ENCODE measurements around the gene SHC1.
A peak's percentile ranks its signal among the peaks of the same experiment; 100 is the strongest.

The SHC1 gene

DNA sequence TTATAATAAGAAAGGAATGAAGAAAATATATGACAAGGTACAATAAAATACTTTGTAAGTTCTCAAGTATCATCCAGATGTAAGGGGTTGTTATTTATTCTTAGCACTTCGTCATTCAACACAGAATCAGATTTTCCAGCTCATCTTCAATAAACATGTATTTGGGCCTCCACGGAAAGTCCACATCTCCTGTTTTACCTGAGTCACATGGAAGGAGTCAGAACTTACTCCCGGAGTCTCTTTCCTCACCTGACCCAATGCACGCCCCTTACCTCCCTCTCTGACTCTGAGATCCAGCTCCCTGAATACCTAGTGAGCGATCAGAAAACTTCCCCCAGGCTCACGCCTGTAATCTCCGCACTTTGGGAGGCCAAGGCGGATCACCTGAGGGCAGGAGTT is 32.6 kb downstream of the SHC1 start:
- no peak for DNase-seq (ENCODE audit: low read depth in 2 of 2)

DNA sequence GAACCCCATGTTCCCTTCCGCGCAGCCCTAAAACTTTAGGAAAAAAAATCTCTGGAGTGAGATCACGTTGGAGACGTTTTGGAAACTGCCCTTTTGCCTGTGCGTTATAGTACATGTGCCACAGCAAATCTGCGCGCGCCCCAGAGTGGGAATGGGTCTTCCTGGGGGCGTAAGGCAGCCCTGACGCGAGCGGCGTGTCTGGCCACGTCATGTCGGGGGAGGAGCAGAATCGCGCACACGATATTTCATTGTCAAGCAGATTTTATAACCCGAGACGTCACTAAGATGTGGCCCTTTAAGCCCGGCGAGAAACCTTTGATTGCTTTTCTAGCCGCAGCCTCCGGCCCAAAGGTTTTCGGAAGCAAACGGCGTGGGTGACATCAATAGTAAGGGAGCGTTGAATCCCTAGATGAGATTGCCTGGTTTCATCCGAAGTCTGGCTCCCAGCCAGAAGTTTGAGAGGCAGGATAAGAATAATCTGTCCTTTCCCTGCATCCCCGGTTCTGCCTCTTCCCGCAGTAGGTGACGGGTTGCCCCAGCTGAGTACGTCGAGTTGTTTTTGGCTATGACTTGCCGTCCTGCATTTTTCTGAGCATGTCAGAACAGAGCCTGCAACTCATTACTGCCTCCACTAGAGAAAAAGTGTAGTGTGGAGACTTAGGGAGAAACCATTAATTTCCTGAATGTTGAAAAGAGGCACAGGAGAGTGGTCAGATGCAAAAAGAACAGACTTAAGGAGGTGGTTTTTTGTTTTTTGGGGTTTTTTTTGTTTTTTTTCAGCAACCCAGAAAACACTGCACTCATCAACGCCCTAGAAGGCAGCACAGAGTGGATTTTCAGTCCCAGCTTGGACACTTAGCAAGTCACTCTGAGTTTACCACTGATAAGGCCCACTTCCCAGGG is 33.2 kb downstream of the SHC1 start:
- DNase-seq (ENCODE audit: low read depth in 2 of 2): peak; percentile 57 to 63

DNA sequence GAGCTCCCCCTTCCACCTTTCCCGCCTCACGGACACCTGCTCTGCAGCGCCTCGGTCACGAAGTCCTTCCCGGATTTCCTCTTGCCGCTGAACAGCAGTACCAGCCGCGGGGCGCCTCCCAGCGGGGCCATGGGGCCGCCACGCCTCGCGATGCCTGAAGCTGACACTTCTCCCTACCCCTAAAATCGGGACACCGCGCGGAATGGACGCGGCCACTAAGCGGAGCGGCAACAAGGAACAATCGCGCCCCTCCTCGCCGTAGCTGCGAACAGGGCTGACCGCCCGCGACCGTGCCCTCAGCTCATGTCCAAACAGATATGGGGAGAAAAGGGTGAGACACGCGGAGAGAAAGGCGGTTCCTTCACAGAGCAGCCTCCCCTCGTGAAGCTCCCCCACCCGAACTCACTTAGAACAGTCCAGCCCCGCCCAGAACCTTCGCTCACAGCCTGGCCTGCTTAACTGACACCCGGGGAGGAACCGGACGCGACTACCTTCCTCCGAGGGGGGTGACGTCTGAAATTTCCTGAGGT is 33.9 kb downstream of the SHC1 start, which contains the start of gene PMVK:
Gene PMVK (minus strand): TSS at position 165 of the 530 bp plus-strand sequence. CDS start 34 bp downstream, at position 131.
- DNase-seq (ENCODE audit: low read depth in 2 of 2): peak; percentile 84 to 91

DNA sequence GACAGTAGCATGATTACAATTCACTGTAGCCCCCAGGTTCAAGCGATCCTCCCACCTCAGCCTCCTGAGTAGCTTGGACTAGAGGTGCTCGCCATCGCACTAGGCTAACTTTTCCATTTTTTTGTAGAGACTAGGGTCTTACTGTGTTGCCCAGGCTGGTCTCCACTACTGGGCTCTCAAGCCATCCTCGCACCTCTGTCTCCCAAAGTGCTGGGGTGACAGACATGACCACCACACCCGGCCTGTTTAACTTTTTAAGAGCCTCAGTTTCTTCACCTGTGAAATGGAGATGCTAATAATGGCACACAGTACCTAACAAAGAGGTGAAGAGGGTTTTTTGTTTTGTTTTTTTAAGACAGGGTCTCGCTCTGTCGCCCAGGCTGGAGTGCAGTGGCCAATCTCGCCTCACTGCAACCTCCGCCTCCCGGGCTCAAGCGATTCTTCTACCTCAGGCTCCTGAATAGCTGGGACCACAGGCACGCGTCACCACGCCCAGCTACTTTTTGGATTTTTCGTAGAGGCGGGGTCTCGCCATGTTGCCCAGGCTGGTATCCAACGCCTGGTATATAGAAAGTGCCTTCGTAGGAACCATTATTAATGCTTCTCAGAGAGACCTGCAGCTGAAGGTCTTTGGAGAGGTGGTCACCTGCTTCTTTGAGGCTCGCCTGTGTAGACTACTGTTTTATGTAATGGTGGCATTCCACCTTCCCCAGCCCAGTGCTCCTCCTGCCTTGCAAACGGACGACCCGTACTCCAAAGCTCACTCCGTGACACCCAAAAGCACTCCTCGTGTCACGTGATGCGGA is 34.6 kb downstream of the SHC1 start:
- no peak for DNase-seq (ENCODE audit: low read depth in 2 of 2)

DNA sequence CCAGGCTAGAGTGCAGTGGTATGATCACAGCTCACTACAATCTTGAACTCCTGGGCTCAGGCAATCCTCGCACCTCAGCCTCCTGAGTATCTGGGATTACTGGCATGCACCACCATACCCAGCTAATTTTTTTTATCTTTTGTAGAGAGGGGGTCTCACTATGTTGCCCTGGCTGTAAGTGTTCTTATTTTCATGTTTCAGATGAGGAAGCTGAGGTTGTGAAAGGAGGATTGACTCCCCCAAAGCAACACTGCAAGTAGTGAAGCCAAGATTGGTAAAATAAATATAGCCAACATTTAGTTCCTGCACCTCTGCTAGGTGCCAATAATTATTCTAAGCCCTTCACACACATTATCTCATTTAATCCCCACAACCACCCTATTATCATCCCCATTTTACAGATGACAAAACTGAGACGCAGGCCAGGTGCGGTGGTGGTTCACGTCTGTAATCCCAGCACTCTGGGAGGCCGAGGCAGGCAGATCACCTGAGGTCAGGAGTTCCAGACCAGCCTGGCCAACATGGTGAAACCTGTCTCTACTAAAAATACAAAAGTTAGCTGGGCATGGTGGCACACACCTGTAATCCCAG is 36.1 kb downstream of the SHC1 start:
- no peak for DNase-seq (ENCODE audit: low read depth in 2 of 2)

DNA sequence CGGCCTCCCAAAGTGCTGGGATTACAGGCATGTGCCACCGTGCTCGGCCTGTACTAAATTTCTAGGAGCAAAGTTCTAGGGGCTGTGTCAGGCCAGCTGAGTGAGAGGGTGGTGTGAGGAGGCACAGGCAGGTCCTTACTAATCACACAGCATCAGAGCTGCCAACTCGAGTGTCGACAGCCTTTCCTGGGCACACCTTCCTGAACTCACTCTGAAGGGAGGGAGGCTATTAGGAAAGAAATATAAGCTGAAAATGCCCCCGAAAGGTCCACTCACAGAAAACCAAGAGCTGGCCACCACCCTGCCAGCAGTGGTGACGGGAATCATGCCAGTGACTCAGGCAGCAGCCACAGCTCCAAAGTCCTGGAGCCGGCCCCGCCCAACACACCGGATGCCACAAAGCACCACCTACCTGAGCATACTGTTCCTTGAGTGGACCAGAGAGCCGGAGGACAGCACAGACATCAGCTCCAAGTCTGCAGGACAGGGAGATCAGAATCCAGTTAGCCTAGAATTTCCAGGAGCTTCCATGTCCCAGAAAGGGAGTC is 38.5 kb downstream of the SHC1 start:
- DNase-seq (ENCODE audit: low read depth in 2 of 2): no peak

DNA sequence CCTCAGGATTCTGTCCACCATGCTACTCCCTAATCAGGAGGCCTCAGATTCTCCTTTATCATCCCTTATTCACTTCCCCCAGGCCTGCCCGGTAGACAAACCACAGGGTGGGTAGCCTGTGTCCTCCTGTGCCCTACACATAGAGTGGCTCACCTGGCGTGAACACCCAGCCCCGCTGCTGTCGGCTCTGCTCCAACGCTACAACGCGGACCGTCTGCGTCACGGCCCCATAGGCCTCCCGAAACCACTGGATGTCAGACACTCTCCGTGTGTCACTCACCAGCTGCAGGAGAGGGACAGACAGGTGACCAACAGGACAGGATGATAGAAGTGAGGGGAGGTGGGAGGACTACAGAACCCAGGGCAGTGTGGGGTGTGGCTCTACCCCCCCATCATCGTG is 44.3 kb downstream of the SHC1 start:
- no peak for DNase-seq (ENCODE audit: low read depth in 2 of 2)

DNA sequence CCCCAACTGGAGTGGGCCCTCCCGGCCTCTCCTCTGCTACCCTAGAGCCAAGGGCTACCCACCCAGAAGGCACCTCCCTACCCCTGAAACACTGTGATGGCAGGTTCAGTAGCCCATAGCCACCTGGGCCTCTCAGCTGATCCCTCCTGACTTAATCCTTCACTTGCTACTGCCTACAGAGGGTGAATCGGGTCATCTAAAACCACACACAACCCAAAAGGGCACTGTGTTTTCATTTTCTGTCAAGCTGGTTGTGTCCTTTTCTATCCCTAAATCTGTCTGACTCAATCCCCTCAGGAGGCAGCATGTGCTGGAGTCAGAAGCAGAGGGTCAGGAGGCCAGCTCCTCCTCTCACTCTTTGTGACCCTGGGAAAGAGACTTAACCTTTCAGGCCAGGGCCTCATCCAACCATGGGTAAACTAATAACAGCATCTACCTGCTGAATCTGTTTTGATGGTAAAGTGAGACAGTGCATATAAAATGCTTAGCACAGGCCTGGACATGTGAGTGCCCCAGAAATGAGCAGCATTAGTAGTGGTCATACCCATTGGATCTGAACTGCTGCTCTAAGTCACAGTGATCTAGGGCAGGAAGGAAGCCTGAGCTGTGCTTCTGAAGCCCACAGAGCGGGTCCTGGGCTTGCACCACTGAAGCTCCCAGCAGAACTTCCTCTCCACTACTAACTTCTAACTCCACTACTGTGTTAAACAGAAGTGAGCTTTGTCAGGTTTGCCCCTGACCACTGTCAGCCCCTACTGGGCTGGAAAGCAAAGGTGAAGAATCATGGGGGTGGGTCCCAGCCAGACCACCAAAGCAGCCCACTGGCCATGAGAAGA is 45.0 kb downstream of the SHC1 start:
- no peak for DNase-seq (ENCODE audit: low read depth in 2 of 2)

DNA sequence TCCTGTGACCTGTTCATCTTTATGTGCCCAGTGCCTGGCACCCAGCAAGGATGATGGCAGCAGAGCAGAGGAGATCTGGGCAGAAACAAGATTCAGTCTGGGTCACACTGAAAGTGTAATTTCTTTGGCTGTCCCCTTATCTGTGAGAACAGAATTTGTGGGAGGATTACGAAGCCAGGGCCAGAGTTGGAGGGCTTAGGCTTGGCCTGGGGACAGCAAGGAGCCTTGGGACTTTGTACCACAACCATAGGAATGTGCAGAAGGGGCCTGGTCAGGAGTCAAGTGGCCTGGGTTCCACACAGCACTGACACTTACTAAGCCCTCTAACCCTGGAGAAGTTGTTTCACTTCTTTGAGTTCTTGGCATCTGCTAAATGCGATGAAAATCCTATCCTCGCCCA is 46.9 kb downstream of the SHC1 start:
- no peak for DNase-seq (ENCODE audit: low read depth in 2 of 2)

DNA sequence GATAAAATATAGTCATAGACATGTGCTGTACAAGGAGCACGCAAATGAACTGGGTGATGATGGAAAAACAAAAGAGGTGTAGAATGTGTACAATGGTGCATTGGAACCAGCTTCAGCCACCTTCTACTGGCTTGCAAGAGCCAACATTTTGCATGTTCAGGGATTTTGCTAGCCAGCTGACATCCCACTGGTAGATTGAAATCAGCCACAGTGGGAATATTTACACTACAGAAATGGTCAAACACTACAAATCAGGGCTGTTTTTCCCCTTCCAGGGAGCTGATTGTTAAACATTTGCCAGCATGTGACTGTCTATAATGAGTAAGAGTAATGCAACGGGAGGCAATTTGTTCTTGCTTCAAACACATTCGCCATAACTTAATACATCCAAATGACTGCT is 57.3 kb downstream of the SHC1 start:
- DNase-seq (ENCODE audit: low read depth in 2 of 2): no peak

DNA sequence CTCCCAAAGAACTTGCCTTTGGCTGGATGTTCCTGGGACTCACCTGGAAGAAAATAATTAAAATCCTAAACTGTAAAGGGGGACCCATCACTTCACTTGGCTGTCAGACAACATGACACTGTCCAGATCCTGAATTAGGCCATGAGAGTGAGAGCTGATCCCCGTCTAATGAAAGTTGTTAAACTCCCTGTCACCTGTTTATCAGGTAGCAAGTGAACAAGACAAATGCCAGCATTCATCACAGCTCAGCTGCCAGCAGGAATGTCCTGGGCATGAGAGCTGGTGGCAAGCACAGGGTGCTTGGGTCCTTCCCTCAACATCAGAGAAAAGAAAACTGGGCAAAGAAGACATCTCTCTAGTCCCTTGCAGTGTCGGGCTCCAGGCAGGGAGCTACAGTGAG is 57.8 kb downstream of the SHC1 start:
- no peak for DNase-seq (ENCODE audit: low read depth in 2 of 2)

Data from stimulated activated CD4-positive, alpha-beta T cell treated with anti-CD3 and anti-CD28 coated beads, Interleukin-1b, Interleukin-23, amount 100 ng/mL, for 1 hour (primary cell).